ENCODE data around the gene IGSF9B.

- TF ChIP-seq POLR2A (IDR thresholded peaks at IDR 0.05) (no peak), CTCF (IDR thresholded peaks at IDR 0.05) (no peak)
These were observed 5.2 kb downstream of the IGSF9B start for GRCh38 chr11:133951327-133952198.

Measured in adrenal gland (tissue), 5 donors.